Measurements from ENCODE around the gene NUP93.

NUP93 gene

DNA sequence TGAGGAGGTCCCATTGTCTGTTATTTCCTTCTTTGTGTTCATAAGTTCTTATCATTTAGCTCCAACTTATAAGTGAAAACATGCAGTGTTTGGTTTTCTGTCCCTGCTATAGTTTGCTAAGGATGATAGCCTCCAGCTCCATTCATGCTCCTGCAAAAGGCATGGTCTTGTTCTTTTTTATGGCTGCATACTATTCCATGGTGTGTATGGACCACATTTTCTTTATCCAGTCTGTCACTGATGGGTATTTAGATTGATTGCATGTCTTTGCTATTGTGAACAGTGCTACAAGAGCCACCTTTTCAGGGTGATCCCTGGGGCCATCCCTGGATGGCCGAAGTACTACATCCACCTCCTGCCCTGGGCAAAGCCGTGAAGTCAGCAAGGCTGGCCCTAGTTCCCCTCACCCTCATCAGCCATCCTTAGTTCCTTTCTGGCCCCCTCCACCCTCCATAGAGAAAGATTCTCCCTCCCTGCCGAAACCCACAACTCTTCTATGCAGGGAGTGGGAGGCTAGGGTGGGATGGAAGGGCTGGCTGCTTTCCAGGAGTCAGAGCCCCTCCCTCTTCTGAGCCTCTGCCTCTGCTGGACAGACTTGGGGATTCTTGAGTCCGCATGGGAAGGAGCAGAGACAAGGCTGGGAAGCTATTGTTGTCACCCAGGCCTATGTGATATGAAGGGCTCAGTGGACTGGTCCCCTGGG lies 39.4 kb upstream of the NUP93 start:
- 80 to 95% methylated on average over 1 to 2 of the region's 4 CpGs for WGBS, 2 experiments (ENCODE audit: insufficient coverage in 2 of 2)
- H3K4me3 ChIP-seq (ENCODE audit: extremely low read depth, insufficient read depth, low read length, poor library complexity, severe bottlenecking): no peak overlapping the region
- no peak overlapping the region for H3K27ac ChIP-seq (ENCODE audit: low read depth, low read length, severe bottlenecking)
- no peaks in the 10 kb centered on the region for H3K9me3 ChIP-seq (ENCODE audit: control insufficient read depth, low read length)
- H3K36me3 ChIP-seq (ENCODE audit: control insufficient read depth, insufficient read depth, low read length): no peaks in the 10 kb centered on the region
- no peaks in the 10 kb centered on the region for H3K4me1 ChIP-seq (ENCODE audit: control insufficient read depth, insufficient read depth, low read length, poor library complexity, severe bottlenecking)

DNA sequence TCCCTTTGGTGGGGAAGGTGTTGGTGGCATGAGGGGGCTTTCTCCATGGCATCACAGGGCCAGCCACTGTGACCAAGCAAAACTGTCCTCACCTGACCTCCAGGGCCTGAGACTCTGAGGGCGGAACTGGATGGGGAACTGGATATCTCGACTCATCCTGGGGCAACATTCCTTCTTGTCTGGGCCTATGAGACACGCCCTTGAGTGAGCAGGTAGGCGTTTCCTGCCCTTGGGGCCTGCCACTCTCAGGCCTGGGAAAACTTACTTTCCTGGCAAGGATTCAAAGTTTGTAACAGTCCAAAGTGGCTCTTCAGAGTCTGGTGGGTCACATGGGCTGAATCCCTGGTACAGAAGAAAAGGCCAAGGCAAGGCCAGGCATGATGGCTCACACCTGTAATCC lies 38.0 kb upstream of the NUP93 start:
- H3K9me3 ChIP-seq (ENCODE audit: control insufficient read depth, low read length): no peaks in the 10 kb centered on the region
- H3K4me1 ChIP-seq (ENCODE audit: control insufficient read depth, insufficient read depth, low read length, poor library complexity, severe bottlenecking): no peaks in the 10 kb centered on the region
- H3K4me3 ChIP-seq (ENCODE audit: extremely low read depth, insufficient read depth, low read length, poor library complexity, severe bottlenecking): no peak overlapping the region
- H3K27ac ChIP-seq (ENCODE audit: low read depth, low read length, severe bottlenecking): no peak overlapping the region
- no peaks in the 10 kb centered on the region for H3K36me3 ChIP-seq (ENCODE audit: control insufficient read depth, insufficient read depth, low read length)
- WGBS, 2 experiments (ENCODE audit: insufficient coverage in 2 of 2): 58 to 72% methylated on average over 4 of the region's 4 CpGs

DNA sequence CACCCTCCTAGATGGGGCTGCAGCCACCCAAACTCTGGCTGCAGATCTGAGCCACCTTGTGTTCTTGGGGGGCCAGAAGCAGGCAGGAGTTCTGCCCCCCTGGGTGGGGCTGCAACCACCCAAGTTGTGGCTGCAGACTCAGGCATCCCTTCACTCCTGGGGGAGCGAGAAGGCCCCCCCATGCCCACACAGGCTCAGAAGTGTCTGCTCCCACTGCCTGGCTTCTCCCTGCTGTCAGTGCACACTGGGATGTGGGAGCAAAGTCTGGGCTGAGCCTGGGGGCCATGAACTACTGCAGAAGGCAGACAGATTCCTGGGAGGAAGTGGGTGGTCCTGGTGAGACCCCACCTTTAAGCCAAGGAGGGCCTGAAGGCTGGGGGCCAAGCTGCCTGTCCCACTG lies 34.7 kb upstream of the NUP93 start:
- 100% methylated on average over 1 of the region's 1 CpG; no CpG with 5 or more reads in 1 of the 2 experiments for WGBS, 2 experiments (ENCODE audit: insufficient coverage in 2 of 2)
- Histone ChIP-seq H3K36me3 (ENCODE audit: control insufficient read depth, insufficient read depth, low read length) (no peaks in the 10 kb centered on the region), H3K4me3 (ENCODE audit: extremely low read depth, insufficient read depth, low read length, poor library complexity, severe bottlenecking) (no peak overlapping the region), H3K27ac (ENCODE audit: low read depth, low read length, severe bottlenecking) (no peak overlapping the region), H3K9me3 (ENCODE audit: control insufficient read depth, low read length) (peaks cover 5% of the 10 kb centered on the region), H3K4me1 (ENCODE audit: control insufficient read depth, insufficient read depth, low read length, poor library complexity, severe bottlenecking) (no peaks in the 10 kb centered on the region)

DNA sequence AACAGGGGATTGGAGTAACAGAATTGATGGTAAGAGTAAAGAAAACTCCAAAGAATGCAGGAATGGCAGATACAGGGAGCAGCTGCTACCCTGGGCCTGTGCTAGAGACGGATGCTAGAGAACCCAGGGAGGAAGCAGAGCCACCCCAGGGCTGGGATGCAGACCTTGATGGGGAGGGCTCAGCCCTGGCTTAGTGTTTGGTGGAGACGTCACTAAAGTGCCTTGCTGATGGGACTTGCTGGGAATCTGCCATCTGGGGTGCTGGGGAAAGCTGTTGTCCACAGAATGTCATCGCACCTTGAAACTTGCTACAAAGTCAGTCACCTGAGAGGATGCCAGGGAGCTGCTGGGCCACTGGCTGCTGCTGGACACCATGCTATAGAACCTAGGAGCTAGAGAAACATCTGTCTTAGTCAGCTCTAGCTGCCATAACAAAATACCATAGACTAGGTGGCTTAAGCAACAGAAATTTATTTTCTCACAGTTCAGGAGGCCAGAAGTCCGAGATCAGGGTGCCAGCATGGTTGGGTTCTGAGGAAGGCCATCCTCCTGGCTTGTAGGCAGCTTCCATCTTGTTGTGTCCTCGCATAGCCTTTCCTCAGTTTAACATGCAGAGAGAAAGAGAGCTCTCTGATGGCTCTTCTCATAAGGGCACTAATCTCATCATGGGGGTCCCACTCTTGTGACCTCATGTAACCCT lies 32.3 kb upstream of the NUP93 start:
- peaks cover 5% of the 10 kb centered on the region for H3K9me3 ChIP-seq (ENCODE audit: control insufficient read depth, low read length)
- no peaks in the 10 kb centered on the region for H3K36me3 ChIP-seq (ENCODE audit: control insufficient read depth, insufficient read depth, low read length)
- H3K27ac ChIP-seq (ENCODE audit: low read depth, low read length, severe bottlenecking): no peak overlapping the region
- peaks cover 4% of the 10 kb centered on the region for H3K4me1 ChIP-seq (ENCODE audit: control insufficient read depth, insufficient read depth, low read length, poor library complexity, severe bottlenecking)
- 92 to 93% methylated on average over 5 of the region's 5 CpGs for WGBS, 2 experiments (ENCODE audit: insufficient coverage in 2 of 2)
- H3K4me3 ChIP-seq (ENCODE audit: extremely low read depth, insufficient read depth, low read length, poor library complexity, severe bottlenecking): no peak overlapping the region

DNA sequence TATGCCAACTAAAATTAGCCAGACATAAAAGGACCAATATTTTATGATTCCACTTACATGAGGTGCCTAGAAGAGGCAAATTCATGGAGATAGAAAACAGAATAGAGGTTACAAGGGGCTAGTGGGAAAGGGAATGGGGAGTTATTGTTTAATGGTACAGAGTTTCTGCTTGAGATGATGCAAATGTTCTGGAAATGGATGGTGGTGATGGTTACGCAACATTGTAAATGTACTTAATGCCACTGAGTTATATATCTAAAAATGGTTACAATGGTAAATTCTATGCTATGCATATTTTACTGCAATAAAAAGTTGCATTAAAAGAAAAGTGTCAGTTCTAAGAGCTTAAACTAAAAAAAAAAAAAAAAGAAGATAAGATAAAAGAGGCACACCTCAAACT lies 29.7 kb upstream of the NUP93 start:
- WGBS, 2 experiments (ENCODE audit: insufficient coverage in 2 of 2): no CpG with 5 or more reads among the region's 1 CpG
- H3K4me1 ChIP-seq (ENCODE audit: control insufficient read depth, insufficient read depth, low read length, poor library complexity, severe bottlenecking): peaks cover 4% of the 10 kb centered on the region
- H3K4me3 ChIP-seq (ENCODE audit: extremely low read depth, insufficient read depth, low read length, poor library complexity, severe bottlenecking): no peak overlapping the region
- H3K9me3 ChIP-seq (ENCODE audit: control insufficient read depth, low read length): peaks cover 5% of the 10 kb centered on the region
- H3K36me3 ChIP-seq (ENCODE audit: control insufficient read depth, insufficient read depth, low read length): no peaks in the 10 kb centered on the region
- no peak overlapping the region for H3K27ac ChIP-seq (ENCODE audit: low read depth, low read length, severe bottlenecking)

DNA sequence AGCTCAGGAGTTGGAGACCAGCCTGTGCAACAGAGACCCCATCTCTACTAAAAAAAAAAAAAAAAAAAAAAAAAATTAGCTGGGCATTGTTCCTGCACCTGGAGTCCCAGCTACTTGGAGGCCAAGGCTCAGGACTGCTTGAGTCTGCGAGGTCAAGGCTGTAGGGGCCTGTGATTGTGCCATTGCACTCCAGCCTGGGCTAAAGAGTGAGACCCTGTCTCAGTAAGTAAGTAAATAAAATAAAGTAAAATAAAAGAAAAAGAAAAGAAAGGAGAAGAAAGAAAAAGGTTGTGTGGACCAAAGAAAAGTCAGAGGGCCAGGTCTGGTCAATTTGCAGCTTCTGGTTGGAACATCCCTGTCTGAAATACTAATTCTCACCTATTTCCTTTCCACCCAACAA lies 29.3 kb upstream of the NUP93 start:
- Histone ChIP-seq H3K27ac (ENCODE audit: low read depth, low read length, severe bottlenecking) (no peak overlapping the region), H3K9me3 (ENCODE audit: control insufficient read depth, low read length) (peaks cover 5% of the 10 kb centered on the region), H3K4me3 (ENCODE audit: extremely low read depth, insufficient read depth, low read length, poor library complexity, severe bottlenecking) (no peak overlapping the region), H3K36me3 (ENCODE audit: control insufficient read depth, insufficient read depth, low read length) (no peaks in the 10 kb centered on the region), H3K4me1 (ENCODE audit: control insufficient read depth, insufficient read depth, low read length, poor library complexity, severe bottlenecking) (peaks cover 4% of the 10 kb centered on the region)
- no CpG with 5 or more reads among the region's 1 CpG for WGBS, 2 experiments (ENCODE audit: insufficient coverage in 2 of 2)

DNA sequence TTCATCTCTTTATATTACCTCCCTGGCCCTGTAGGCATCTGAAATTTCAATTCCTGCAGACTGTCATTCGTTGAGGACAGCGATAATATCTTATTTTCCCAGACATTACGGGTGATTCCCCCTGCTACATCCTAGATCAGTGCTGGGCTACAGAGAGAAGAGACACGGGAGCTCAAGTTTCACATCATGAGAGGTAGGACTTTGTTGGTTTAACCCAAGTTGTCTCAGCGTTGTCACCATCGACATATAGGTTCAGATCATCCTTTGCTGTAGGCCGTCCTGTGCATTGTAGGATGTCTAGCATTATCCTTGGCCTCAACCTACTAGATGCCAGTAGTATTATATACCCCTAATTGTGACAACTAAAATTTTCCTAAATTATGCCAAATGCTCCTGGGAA lies 28.4 kb upstream of the NUP93 start:
- Histone ChIP-seq H3K4me1 (ENCODE audit: control insufficient read depth, insufficient read depth, low read length, poor library complexity, severe bottlenecking) (peaks cover 4% of the 10 kb centered on the region), H3K4me3 (ENCODE audit: extremely low read depth, insufficient read depth, low read length, poor library complexity, severe bottlenecking) (no peak overlapping the region), H3K36me3 (ENCODE audit: control insufficient read depth, insufficient read depth, low read length) (no peaks in the 10 kb centered on the region), H3K9me3 (ENCODE audit: control insufficient read depth, low read length) (peaks cover 5% of the 10 kb centered on the region), H3K27ac (ENCODE audit: low read depth, low read length, severe bottlenecking) (no peak overlapping the region)
- 80% methylated on average over 4 to 7 of the region's 7 CpGs for WGBS, 2 experiments (ENCODE audit: insufficient coverage in 2 of 2)

DNA sequence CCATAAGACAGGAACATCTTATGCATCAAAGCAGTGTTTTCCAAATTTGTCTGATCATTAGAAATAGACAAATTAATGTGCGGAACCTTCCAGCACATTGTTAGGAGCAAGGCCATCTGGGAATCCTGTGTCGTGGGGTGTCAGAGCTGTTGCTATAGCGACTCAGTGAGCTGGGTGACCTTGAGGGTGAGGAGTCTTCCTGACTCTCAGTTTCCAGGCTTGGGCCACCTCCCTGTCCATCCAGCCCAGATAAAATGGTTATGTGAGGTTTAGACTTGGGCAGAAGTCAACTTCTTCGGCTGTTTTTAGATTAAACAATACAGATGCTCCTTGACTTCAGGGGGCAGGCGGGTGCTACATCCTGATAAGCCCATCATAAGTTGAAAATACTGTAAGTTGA lies 27.1 kb upstream of the NUP93 start:
- Histone ChIP-seq H3K36me3 (ENCODE audit: control insufficient read depth, insufficient read depth, low read length) (no peaks in the 10 kb centered on the region), H3K4me1 (ENCODE audit: control insufficient read depth, insufficient read depth, low read length, poor library complexity, severe bottlenecking) (peaks cover 4% of the 10 kb centered on the region), H3K4me3 (ENCODE audit: extremely low read depth, insufficient read depth, low read length, poor library complexity, severe bottlenecking) (no peak overlapping the region), H3K9me3 (ENCODE audit: control insufficient read depth, low read length) (no peaks in the 10 kb centered on the region), H3K27ac (ENCODE audit: low read depth, low read length, severe bottlenecking) (no peak overlapping the region)
- WGBS, 2 experiments (ENCODE audit: insufficient coverage in 2 of 2): 94% methylated on average over 2 of the region's 5 CpGs

DNA sequence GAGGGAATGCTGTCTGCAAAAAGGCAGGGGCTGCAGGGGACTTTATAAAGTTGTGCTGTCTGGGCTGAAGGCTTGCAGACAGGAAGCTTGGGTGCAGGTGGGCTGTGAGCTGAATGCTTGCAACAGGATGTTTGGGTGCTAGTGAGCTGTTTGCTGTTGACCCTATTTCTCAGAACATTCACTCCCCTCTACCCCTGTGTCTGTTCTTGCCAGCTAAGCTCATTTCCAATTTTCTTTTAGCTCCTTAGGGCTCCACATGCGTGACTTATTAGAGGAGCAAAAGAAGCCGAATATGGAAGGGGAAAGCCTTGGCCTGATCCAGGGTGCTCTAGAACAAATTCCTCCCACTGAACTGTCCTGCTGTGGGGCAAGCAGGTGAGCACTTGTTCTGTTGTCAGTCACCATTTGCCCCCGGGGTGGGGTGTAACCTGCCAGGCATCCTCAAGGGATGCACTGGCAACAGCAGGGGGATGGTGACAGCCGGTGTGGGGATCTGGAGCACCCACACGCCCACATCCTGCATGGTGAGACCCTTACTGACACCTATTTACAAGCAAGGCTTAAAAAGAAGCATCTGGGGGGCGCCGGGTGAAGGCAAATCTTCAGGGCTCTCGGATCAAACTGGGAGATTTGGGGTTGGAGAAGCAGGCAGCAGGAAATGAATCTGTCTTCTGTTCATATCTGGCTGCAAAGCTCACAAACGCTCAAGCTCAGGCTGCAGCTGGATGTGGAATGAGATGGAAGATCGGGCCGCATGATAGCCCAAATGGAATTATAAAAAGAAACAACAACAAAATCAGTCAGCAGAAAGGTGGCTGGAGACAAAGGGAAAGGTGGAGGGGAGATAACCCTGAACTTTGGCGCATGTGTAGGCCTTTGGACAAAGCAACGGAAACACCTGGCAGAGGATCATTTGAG lies 21.1 kb upstream of the NUP93 start:
- no peaks in the 10 kb centered on the region for H3K36me3 ChIP-seq (ENCODE audit: control insufficient read depth, insufficient read depth, low read length)
- WGBS, 2 experiments (ENCODE audit: insufficient coverage in 2 of 2): 85 to 92% methylated on average over 7 to 12 of the region's 13 CpGs
- no peaks in the 10 kb centered on the region for H3K4me1 ChIP-seq (ENCODE audit: control insufficient read depth, insufficient read depth, low read length, poor library complexity, severe bottlenecking)
- H3K4me3 ChIP-seq (ENCODE audit: extremely low read depth, insufficient read depth, low read length, poor library complexity, severe bottlenecking): no peak overlapping the region
- H3K9me3 ChIP-seq (ENCODE audit: control insufficient read depth, low read length): no peaks in the 10 kb centered on the region
- no peak overlapping the region for H3K27ac ChIP-seq (ENCODE audit: low read depth, low read length, severe bottlenecking)

DNA sequence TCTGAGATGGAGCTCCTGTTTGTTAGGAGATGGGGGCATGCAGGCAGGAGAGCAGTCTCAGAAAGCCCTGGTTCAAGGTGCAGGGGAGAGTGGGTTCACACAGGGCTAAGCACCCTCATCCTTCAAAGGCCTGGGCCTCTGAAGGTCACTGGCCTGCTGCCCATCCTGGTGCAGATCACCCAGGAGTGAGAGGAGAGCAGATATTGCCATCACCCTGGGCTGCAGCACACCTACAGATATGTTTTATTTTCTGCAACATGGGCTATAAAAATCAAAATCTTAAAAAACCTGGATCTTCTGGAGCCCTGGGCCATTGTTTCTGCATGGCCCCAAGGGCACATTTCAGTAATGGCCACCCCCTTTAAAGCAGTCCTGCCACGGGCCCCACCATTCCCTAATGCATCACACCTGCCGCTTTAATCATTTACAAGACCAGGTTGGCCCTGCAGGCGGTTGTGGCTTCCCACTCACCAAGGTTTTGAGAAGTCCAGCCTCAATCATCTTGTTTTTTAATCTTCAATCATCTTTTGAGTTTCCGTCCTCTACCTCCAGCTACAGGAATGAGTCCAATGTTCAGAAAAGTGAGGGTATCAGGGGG lies 20.4 kb upstream of the NUP93 start:
- H3K36me3 ChIP-seq (ENCODE audit: control insufficient read depth, insufficient read depth, low read length): no peaks in the 10 kb centered on the region
- no peaks in the 10 kb centered on the region for H3K4me1 ChIP-seq (ENCODE audit: control insufficient read depth, insufficient read depth, low read length, poor library complexity, severe bottlenecking)
- no peaks in the 10 kb centered on the region for H3K9me3 ChIP-seq (ENCODE audit: control insufficient read depth, low read length)
- no peak overlapping the region for H3K27ac ChIP-seq (ENCODE audit: low read depth, low read length, severe bottlenecking)
- H3K4me3 ChIP-seq (ENCODE audit: extremely low read depth, insufficient read depth, low read length, poor library complexity, severe bottlenecking): no peak overlapping the region
- 78 to 87% methylated on average over 3 to 4 of the region's 4 CpGs for WGBS, 2 experiments (ENCODE audit: insufficient coverage in 2 of 2)

All from mesodermal cell (in vitro differentiated cells).